DMS 273 (cell line): ENCODE measurements around the gene IGSF6.
"Not testable (repeated sequence)": the region's sequence is repeated elsewhere in the genome, so short reads cannot be mapped to it uniquely, and the experiment has no call there.

Source experiments
- DNase-seq: peaks from one replicate; lab custom pipeline; 2025; ENCODE audit not compliant: unreplicated experiment; lab: John Stamatoyannopoulos, UW

Gene IGSF6

DNA sequence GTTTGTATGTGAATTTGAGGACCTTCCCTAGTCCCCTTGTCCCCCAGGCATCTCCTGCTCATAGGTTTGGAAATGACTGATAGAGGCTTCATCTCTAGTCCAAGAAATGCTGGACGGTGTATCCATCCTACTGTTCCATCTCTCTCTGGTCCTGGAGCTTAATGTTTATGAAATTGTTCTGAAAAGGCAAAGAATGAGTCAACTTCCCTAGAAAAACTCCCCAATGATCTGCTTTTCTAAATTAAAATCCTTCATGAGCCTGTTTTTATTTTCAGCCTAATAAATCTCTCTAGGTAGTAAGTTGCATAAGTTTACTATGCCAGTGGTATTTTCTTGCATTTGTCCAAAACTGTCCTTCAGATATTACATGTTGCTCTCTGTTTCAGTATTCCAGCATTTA lies 2.1 kb upstream of the IGSF6 start:
- DNase-seq: no peak

DNA sequence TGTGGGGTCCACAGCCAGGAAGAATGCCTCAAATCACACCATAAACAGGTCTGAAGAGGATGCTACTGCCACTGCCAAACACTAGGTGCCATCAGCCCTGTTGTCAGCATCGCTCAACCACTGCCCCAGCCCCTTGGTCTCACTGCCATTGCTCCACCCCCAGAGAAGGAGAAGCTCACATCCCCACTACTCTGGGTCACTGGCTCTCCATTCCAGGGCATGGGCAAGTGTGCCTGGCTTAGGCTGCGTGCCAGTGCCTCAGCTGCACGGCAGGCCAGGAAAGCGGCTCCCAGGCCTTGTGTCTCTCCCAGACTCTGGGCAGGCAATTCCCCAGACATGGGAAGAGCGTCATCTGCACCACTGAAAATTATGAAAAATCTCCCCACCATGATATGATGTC lies 1.2 kb upstream of the IGSF6 start:
- DNase-seq: no peak

DNA sequence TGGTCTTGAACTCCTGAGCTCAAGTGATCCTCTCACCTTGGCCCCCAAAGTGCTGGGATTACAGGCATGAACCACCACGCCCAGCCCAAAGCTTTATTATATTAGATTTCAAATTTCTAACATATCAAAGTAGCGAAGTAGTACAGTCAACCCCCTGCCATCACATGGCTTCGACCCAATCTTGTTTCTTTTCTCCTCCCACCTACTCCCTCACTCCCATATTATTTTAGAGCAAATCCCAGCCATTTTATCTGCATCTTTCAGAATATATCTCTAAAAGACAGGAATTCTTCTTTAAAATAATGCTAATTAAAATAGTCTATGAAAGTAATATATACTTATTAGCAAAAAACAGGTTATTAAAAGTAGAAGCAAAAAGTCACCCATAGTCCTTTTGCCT lies 893 bp downstream of the IGSF6 start:
- DNase-seq: no peak

DNA sequence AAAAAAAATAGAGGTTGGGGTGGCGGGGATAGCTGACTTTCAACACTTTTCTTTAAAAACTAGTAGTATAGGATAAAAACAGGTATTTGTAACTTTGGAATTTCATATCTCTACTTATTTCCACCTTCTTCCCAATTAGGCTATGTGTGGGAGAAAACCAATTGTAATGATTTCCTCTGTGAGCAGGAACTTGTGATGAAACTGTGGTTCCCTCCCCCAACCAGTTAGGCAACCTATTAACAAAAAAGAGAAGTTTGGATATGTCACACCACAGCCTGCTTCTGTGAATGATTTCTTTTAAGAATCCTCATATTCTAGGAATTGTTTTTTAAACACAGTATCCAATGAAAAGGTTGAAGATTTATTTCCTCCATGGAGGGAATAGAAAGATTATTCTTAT lies 1.9 kb downstream of the IGSF6 start:
- DNase-seq: no peak

DNA sequence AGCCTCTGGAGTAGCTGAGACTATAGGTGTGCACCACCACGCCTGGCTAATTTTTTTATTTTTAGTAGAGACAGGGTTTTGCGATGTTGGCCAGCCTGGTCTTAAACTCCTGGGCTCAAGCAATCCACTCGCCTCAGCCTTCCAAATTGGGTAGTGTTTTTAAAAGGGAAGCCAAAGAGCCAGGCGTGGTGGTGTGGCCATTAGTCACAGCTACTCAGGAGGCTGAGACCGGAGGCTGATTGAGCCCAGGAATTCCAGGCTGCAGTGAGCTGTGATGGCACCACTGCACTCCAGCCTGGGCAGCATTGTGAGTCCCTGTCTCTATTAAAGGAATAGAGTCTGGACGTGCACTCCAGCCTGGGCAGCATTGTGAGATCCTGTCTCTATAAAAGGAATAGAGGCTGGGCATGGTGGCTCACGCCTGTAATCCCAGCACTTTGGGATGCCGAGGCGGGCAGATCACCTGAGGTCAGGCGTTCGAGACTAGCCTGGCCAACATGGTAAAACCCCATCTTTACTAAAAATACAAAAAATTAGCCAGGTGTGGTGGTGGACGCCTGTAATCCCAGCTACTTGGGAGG lies 2.5 kb downstream of the IGSF6 start:
- DNase-seq: not testable (repeated sequence)

DNA sequence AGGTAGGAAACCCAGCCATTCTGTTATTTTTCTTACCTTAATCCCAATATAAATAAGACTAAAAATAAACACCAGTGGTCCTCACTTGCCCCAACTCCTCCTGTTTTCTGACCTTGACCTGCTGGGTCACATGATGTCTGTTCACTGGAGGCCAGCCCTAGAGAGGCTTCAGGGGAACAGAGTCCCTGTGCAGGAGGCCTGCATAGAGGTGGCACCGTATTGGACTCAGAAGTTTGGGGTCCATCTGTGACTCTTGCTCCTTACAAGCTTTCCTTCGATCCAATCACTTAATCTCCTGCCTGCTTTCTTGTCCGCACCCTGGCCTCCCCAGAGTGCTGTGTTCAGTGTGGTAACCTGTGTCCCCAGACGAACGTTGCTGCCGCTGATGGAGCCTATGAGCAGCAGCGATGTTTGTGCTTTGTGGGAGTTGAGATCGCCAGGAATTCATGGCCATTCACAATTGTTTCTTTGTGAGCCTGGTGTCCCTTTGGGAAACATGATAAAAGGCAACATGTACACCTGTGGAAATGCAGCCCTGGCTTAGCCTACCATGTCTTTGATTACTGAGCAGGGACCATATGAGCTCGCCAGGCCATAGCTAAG lies 4.7 kb downstream of the IGSF6 start:
- DNase-seq: no peak

DNA sequence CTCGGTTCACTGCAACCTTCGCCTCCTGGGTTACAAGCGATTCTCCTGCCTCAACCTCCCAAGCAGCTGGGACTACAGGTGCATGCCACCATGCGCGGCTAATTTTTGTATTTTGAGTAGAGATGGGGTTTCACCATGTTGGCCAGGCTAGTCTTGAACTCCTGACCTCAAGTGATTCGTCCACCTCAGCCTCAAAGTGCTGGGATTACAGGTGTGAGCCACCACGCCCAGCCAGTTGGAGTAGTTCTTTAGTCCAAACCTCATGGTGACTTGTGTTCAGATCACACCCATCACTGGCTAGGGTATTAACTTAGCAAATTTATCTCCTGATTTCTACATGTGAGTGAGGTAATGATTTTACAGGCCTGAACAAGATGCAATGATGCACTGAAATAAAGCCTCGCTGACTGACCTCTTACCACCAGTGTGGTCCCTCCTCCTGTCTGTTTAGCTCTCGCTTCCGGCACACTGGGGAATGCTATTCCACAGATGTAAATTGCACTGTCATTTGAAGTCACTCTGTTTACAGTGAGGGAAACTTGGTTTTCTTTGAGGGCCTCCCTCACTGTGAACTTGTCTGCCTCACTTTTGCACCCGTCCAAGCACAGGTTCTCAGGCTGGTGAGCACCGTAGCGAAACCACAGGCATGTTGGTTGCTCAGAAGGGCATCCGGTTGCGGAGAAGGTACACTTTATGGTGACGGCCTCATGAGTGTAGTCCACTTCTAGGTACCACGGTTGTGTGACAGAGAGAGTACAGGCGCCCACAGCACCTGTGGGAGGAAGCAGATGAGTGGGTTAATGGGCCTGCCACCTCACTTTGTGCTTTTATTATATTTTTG lies 5.5 kb downstream of the IGSF6 start:
- DNase-seq: no peak

DNA sequence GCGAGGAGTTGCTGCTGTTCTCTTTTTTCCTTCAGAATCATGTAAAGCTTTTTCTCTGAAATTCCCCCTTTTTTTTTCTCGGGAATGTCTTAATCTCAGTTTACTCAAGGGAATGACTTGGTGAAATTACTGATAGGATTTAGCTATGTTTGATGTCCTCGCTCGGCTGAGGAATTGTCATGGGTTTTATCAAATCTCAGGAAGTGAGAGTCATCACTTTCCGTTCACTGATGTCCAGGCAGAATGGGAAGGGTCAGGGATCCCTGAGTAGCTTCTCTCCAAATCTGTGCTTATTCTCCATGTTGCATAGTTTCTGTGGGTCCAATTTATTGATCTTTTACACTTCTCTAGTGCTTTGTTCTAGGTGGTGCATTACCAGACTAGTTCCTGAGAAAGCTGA lies 6.3 kb downstream of the IGSF6 start:
- no peak for DNase-seq

DNA sequence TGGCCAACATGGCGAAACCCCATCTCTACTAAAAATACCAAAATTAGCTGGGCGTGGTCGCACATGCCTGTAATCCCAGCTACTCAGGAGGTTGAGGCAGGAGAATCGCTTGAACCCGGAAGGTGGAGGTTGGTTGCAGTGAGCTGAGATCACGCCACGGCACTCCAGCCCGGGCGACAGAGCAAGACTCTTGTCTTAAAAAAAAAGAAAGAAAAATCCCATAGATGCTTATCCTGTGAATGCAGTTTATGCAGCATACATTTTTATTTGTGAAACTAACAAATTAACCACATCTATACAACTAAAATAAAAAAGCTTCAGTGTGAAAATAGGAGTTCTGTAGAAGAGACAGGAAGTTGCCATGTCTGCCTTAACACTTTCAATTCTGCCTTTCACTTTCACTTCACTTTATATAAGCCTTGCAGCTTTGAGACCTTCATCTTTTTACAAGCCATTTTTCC lies 7.1 kb downstream of the IGSF6 start:
- DNase-seq: no peak

DNA sequence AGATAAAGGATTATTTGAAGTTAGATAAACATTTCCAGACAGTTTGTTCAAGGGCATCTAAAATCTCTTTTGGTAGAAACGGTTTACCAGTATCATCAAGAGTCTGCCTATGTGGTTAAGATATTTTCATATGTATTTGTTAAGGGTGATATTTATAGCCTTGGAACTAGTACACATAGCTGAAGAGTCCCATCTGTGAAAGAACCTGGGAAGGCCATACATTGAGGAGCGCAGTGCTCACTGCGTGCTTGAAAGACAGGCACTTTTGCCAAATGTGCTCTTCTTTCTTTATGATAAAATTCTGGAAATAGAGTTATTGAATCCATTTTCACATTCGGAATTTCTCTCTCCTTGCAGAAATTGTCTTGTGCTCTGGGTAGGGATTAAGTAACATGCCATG lies 7.7 kb downstream of the IGSF6 start:
- no peak for DNase-seq

DNA sequence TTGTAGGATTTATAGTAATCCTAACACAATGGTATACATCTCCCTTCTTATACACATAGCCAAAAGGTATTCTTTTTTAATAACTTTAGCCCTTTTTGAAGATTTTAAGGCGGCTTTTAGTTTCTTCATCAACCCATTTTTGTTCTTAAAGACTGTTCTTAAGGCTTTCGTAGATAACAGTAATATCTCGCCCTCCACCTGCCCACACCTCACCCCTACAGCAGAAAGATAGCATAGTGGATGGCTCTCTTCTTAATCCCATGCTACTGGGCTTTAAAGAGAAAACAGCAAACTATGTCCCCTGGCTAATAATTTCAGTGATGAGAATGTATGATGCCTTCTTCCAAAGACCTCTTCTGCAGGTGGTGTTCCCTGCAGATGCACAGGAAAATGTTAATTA lies 8.6 kb downstream of the IGSF6 start:
- DNase-seq: no peak

DNA sequence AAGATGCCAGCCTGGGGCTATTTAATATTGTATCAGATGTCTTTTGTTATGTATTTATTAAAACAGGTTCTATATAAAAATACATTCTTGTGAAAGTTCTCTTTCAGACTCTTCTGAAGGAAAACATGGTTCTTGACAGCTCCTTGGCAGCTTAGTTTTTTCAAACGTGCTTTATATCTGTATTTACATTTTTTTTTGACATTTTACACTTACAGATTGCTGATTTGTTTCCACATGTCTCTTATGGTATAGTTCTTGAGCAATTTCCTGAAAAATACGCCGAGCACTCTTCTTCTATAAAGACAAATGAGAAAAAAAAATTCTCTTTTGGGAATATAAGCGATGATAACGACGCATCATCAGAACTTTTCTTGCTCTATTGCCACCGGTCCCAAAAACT lies 9.5 kb downstream of the IGSF6 start:
- DNase-seq: no peak

DNA sequence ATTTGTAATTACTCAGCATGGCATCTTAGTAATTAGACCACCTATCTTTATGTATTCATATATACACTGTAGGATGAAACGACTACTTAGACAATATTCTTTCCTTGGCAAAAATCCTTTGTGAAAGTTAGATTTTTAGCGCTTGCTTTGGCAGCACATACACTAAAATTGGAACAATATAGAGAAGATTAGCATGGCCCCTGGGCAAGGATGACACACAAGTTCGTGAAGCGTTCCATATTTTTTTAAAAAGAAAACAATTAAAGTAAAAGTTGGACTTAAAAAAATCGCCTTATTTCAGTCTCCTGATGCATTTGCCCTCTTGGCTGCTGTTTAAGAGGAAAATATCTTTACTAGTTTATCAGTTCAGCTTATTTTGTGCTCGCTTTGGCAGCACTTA lies 10.5 kb downstream of the IGSF6 start:
- no peak for DNase-seq

DNA sequence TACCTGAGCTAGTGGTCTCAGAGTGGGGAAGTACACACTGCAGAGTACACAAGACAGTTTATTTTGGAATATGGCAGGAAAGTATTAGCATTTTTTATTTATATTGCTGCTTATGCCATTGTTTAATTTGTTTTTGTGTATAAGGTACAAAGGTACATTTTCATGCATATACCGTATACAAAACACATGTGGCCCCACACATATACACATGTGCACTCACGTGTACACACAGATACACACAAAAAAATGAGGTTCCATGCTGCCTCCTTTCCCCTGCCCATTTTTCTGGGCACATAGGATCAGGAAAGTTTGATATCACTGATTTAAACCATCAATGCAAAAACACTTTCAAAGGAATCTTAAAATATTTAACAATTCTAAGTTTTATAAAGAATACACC lies 12.9 kb downstream of the IGSF6 start:
- no peak for DNase-seq

DNA sequence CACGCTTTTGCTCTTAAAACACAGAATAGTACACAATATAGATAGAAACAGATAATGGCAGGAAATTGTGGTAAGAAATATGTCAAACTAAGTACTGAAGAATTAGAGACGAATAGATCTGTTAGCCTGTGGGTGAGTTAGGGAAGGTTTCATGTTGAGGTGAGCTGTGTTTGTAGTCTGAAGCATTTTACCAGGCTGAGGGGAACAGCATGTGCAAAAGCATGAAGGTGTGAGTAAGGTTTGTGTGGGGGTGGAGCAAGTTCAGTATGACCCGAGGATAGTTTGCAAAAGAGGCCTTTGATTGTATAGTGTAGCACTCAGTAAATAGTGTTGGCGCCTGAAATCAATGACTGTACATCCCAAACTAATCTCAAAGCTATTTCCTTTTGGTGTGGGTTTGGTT lies 13.8 kb downstream of the IGSF6 start:
- no peak for DNase-seq

DNA sequence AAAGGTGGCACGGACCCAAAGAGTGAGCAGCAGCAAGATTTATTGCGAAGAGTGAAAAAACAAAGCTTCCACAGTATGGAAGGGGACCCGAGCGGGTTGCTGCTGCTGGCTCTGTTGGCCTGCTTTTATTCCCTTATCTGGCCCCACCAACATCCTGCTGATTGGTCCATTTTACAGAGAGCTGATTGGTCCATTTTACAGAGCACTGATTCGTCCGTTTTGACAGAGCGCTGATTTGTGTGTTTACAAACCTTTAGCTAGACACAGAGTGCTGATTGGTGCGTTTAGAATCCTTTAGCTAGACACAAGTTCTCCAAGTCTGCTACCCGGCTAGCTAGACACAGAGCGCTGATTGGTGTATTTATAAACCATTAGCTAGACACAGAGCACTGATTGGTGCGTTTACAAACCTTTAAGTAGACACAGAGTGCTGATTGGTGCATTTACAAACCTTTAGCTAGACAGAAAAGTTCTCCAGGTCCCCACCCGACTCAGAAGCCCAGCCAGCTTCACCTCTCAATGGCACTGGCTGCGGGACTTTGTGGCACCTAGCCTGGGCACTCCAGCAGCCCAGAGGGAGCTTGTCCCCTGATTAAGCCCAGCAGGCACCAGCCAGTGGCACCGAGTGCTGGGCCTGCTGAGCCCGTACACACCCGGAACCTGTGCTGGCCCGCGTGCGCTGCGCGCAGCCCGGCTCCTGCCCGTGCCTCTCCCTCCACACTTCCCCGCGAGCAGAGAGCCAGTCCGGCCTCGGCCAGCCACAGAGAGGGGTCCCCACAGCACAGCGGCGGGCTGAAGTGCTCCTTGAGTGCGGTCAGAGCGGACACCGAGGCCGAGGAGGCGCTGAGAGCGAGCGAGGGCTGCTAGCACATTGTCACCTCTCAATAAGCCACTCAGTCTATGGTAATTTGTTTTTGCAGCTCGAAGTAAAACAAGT lies 15.1 kb downstream of the IGSF6 start:
- DNase-seq: no peak

DNA sequence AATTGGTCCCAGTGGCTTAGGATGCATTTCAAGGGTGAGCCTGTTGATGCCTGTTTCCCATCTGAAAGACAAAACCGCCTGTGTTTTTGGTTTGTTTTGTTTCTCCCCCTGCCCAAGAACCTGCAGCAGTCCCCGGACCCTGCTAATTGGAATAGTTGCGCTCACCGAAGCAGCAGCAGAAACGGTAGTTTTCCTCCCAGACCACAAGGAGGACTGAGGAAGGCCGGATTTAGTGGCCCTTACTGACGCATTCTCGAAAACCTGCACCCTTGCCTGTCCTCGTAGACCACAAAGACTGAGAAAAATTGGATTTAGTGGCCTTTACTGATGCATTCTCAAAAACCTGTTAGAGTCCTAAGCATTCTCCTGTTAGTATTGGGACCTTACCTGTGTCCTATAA lies 16.7 kb downstream of the IGSF6 start:
- DNase-seq: not testable (repeated sequence)

DNA sequence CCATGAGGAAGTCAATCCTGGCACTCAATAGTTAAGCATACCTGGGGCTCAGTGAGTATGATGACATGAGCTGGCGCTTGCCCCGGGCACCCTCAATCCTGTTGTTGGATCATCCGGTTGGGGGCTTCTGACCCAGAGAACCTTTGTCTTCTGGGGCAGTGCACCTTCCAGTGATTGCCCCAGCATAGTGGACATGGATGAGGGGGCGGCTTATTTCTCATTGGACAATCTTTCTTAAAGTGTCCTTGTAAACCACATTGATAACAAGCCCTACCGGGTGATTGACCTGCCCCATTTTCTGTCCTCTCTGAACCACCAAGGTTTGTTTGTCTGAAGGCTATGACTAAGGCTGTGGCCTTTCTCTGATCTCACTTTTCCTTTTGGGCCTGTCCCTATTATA lies 18.2 kb downstream of the IGSF6 start:
- DNase-seq: no peak

DNA sequence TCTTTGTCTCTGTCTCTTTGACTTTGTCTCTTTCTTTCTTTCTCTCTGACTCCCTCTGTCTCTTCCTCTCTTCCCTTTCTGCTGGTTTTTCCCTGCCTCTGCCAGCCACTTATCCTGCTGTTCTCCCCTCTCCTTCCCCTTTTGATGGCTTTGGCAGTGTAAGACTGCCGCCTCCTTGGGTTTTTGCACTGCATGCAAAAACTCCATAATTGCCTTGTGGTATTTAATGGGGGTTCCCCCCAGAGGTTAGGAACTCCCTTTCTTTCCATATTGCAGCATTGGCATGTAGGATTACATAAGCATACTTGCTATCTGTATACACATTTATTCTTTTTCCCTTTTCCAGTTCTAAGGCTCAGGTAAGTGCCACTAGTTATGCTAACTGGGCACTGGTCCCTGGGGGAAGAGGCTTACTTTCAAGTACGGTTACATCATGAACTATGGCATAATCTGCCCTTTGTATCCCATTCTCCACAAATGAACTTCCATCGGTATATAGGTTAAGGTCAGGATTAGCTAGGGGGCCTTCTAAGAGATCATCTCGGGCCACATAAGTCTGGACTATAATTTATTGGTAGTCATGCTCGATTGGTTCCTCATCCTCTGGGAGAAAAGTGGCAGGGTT lies 20.3 kb downstream of the IGSF6 start:
- DNase-seq: not testable (repeated sequence)

DNA sequence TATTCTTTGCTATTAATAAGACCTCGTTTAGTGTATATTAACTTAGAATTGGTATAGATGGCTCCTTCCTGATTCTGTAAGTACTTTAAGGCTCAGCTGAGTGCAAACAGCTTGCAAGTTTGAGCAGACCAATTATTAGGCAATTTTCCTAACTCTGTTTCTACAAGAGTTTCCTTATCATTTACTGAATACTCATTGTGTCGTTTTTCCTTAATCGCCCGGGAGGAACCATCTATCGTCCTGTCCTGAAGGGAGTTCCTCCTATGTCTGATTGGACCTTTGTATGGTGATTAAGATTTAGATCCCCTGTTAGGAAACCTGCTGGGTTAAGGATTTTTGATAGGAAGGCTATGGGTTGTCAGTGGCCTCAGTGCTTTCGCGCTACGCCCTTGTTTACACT lies 21.0 kb downstream of the IGSF6 start:
- DNase-seq: not testable (repeated sequence)

DNA sequence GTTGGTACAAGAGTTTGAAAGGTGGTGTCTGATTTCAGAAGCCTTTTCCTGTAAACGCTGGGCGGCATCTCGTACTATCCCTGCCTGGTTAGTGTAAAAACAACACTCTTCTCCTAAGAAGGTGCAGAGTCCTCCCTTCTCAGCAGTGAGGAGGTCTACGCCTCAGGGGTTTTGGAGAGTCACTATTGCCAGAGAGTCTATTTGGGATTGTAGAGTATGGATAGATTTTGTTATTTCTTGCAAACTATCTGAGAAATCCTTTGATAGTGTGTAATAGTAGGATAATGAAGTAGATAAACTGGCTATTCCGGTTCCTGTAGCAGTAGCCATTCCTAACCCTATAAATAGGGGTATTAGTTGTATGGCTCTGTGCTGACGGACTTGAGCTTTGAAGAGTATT lies 21.5 kb downstream of the IGSF6 start:
- DNase-seq: not testable (repeated sequence)
